Ovary (tissue), 9 donors: ENCODE measurements around the gene PCYT2. TPM values are rescaled to one million over a fixed set of nuclear protein-coding genes. Genes with fewer than 3 reads are reported as not detected.
"Not testable (repeated sequence)": the region's sequence is repeated elsewhere in the genome, so short reads cannot be mapped to it uniquely, and the experiment has no call there.

Source experiments
- DNase-seq, 5 donors: peaks; one replicate each; pipeline ENCODE4 v3.0.0-alpha.2; 2019 to 2020
- H3K27ac ChIP-seq, 2 donors: fragments of 200-600 bp; one replicate each; pipeline versions ENCODE4 v1.5.1 to v1.8.0; 2019 to 2022
- H3K27me3 ChIP-seq: fragments of 200-600 bp; one replicate; pipeline ENCODE4 v1.8.0; 2022
- H3K36me3 ChIP-seq: fragments of 200-600 bp; sonication (generic); one replicate; pipeline ENCODE4 v1.5.1; 2019
- H3K4me1 ChIP-seq: one replicate; pipeline ENCODE4 v1.8.1; 2013; ENCODE audit warnings: mild to moderate bottlenecking, moderate library complexity; ENCODE audit not compliant: insufficient read depth
- H3K4me3 ChIP-seq: fragments of 200-600 bp; sonication (generic); one replicate; pipeline ENCODE4 v1.5.1; 2017
- H3K9me3 ChIP-seq, 2 donors: fragments of 200-600 bp in 1 of 2; sonication (generic) in 1 of 2; one replicate each; pipeline versions ENCODE4 v1.5.1 to v1.8.1; 2013 to 2019; ENCODE audit warnings: mild to moderate bottlenecking in 1 of 2, moderate library complexity in 1 of 2
- CTCF ChIP-seq, 3 donors: fragments of 450-650 bp in 2 of 3; fragments of 200-600 bp in 1 of 3; IDR thresholded peaks; one replicate each; pipeline versions ENCODE4 v1.5.1 to v1.8.0; 2016 to 2022; ENCODE audit warnings: antibody characterized with exemption in 3 of 3, mild to moderate bottlenecking in 1 of 3
- EP300 ChIP-seq: sonication (generic); formaldehyde crosslinking; IDR thresholded peaks from one replicate; pipeline ENCODE4 v1.6.1; 2017; ENCODE audit warnings: antibody characterized with exemption
- POLR2A ChIP-seq: fragments of 450-650 bp; IDR thresholded peaks from one replicate; pipeline ENCODE4 v1.6.1; 2017; ENCODE audit warnings: antibody characterized with exemption, mild to moderate bottlenecking, moderate library complexity
- WGBS, 3 donors: extraction: QIAGEN DNeasy Blood & Tissue Kit in 1 of 3; methylation state at CpG; one replicate each; pipeline versions ENCODE4 v1.1.5 to v1.1.7; 2013 to 2017; 5-methylcytosine and 5-hydroxymethylcytosine counted together
- intact Hi-C, 4 donors: fragments of 100-400 bp; cut with DNase I; formaldehyde crosslinking; loops; one replicate each; pipeline versions ENCODE4 v1.11.0 to v1.15.1; 2022 to 2023
- polyA plus RNA-seq, 2 donors: library from polyadenylated mRNA; stranded (reverse); fragments of 200-250 nt in 1 of 2; fragments of 350-450 nt in 1 of 2; fragmentation: Illumina TruSeq in 1 of 2; extraction: RNeasy Lipid Tissue Mini Kit (QIAGEN cat#74804) in 1 of 2; gene quantifications; one replicate each; pipeline ENCODE4 v1.2.3, GENCODE V29; 2013 to 2014
- total RNA-seq, 7 donors: library from RNA; depleted of rRNA in 2 of 7; stranded (reverse); fragments of >200 nt in 2 of 7; fragmentation: NEBNext Ultra II Directional in 3 of 7; extraction: Animal tissue kit (Norgen Biotek cat#: 25700) in 3 of 7; gene quantifications; one replicate each; pipeline versions ENCODE4 v1.1.0 to v1.2.4, GENCODE V29; 2016 to 2023
- donor health status: DM: no; HTN: no; CAD: no; lungs with moderate emphysema.
- donor health status: DM: no; HTN: no; CAD: no.
- donor health status: Bipolar disorder and iron deficiency.
- donor health status: DM: yes; HTN: yes; CAD: no.
- donor health status: DM: no; HTN: no; CAD: no.
- donor health status: DM: yes; HTN: yes; CAD: no.

Gene PCYT2
- total and polyA plus RNA-seq, 9 donors, result 12.6 to 71.4 (median 25.7) TPM

- no peak overlapping the region for H3K4me3 ChIP-seq
Observed at GRCh38 chr17:81921996-81922565, 10.9 kb upstream of the PCYT2 start.

GRCh38 chr17:81921537-81921862, 10.3 kb upstream of the PCYT2 start:
- TF ChIP-seq CTCF (IDR thresholded peaks at IDR 0.05), result no peak
- TF ChIP-seq EP300, result no peak
- no peak for TF ChIP-seq POLR2A
- WGBS, 3 donors, result 26 to 60% (median 52%) methylated on average over 3 of the region's 3 CpGs
- H3K9me3 ChIP-seq, result no peaks in the 10 kb centered on the region
- no peak for DNase-seq
- peaks cover 30% of the 10 kb centered on the region for H3K4me1 ChIP-seq
- no peak overlapping the region for H3K27ac ChIP-seq
- H3K36me3 ChIP-seq, result no peaks in the 10 kb centered on the region
- H3K27me3 ChIP-seq, result no peaks in the 10 kb centered on the region
- intact Hi-C loops, result no loop called here
- no peak overlapping the region for H3K4me3 ChIP-seq

More at GRCh38 chr17:81921996-81922565, 10.9 kb upstream of the PCYT2 start:
- no peak for DNase-seq
- Histone ChIP-seq H3K36me3 (no peaks in the 10 kb centered on the region), H3K4me1 (peaks cover 29% of the 10 kb centered on the region), H3K27ac (no peak overlapping the region), H3K9me3 (no peaks in the 10 kb centered on the region), H3K27me3 (no peaks in the 10 kb centered on the region)
- intact Hi-C loops, result no loop called here
- 89 to 94% (median 90%) methylated on average over 23 of the region's 23 CpGs for WGBS, 3 donors
- TF ChIP-seq POLR2A, result no peak
- TF ChIP-seq CTCF (IDR thresholded peaks at IDR 0.05), result no peak
- TF ChIP-seq EP300, result no peak

- DNase-seq, result no peak
- no peak for TF ChIP-seq EP300
- no peak for TF ChIP-seq POLR2A
- no peak for TF ChIP-seq CTCF (IDR thresholded peaks at IDR 0.05)
- Histone ChIP-seq H3K36me3 (no peaks in the 10 kb centered on the region), H3K9me3 (no peaks in the 10 kb centered on the region), H3K27me3 (no peaks in the 10 kb centered on the region), H3K27ac (no peak overlapping the region), H3K4me3 (no peak overlapping the region), H3K4me1 (peaks cover 25% of the 10 kb centered on the region)
- 66 to 77% (median 70%) methylated on average over 33 of the region's 33 CpGs for WGBS, 3 donors
- intact Hi-C loops, result no loop called here
Observed at GRCh38 chr17:81920612-81921536, 9.7 kb upstream of the PCYT2 start.

GRCh38 chr17:81918832-81919545, 7.8 kb upstream of the PCYT2 start:
- no peak for DNase-seq
- H3K27ac ChIP-seq, result no peak overlapping the region
- peaks cover 19% of the 10 kb centered on the region for H3K4me1 ChIP-seq
- WGBS, 3 donors, result 82 to 83% (median 82%) methylated on average over 14 to 15 of the region's 15 CpGs
- no peaks in the 10 kb centered on the region for H3K36me3 ChIP-seq
- H3K9me3 ChIP-seq, result no peaks in the 10 kb centered on the region
- H3K4me3 ChIP-seq, result no peak overlapping the region
- no peaks in the 10 kb centered on the region for H3K27me3 ChIP-seq
- intact Hi-C loops, result no loop called here
- TF ChIP-seq POLR2A (no peak), EP300 (no peak), CTCF (IDR thresholded peaks at IDR 0.05) (no peak)

GRCh38 chr17:81918333-81918669, 7.1 kb upstream of the PCYT2 start:
- H3K36me3 ChIP-seq, H3K27me3 ChIP-seq, DNase-seq, H3K27ac ChIP-seq, H3K9me3 ChIP-seq, intact Hi-C loops: not testable (repeated sequence)
- peaks cover 14% of the 10 kb centered on the region for H3K4me1 ChIP-seq
- 29 to 34% (median 29%) methylated on average over 9 of the region's 9 CpGs for WGBS, 3 donors
- peak overlapping the region; percentile 67 for H3K4me3 ChIP-seq
